ENCODE measurements around the gene ACTL6B. TPM values are rescaled to one million over a fixed set of nuclear protein-coding genes. Genes with fewer than 3 reads are reported as not detected.

The ACTL6B gene
- total and polyA plus RNA-seq, 10 donors = not detected

GRCh38 chr7:100685049-100685605 is 28.9 kb upstream of the ACTL6B start:
- peaks cover 8 to 40% (median 21%) of the 10 kb centered on the region in 6 donors for H3K4me1 ChIP-seq
- no peak for TF ChIP-seq CTCF (IDR thresholded peaks at IDR 0.05 in 8 of 11, conservative IDR thresholded peaks at IDR 0.05 in 3 of 11)
- peak in 1 of 3 donors; percentile 3 for TF ChIP-seq POLR2AphosphoS5 (IDR thresholded peaks at IDR 0.05)
- no peak for TF ChIP-seq POLR2A (IDR thresholded peaks at IDR 0.05)
- H3K27me3 ChIP-seq (replicated peaks in 1 of 7) = no peaks in the 10 kb centered on the region
- no peak overlapping the region for H3K27ac ChIP-seq
- intact Hi-C loops (cut with DNase I; ENCODE audit: low total_unique reads) = no loop called here
- WGBS, 5 donors = 88 to 96% (median 91%) methylated on average over 18 of the region's 18 CpGs
- DNase-seq = no peak
- H3K36me3 ChIP-seq = peaks cover 0 to 99% (median 89%) of the 10 kb centered on the region in 6 donors
- no peak overlapping the region for H3K4me3 ChIP-seq
- H3K9me3 ChIP-seq = no peaks in the 10 kb centered on the region

- no peaks in the 10 kb centered on the region for H3K9me3 ChIP-seq
- no peak overlapping the region for H3K4me3 ChIP-seq
- intact Hi-C loops (cut with DNase I; ENCODE audit: low total_unique reads) = no loop called here
- peaks cover 6 to 40% (median 20%) of the 10 kb centered on the region in 6 donors for H3K4me1 ChIP-seq
- H3K27ac ChIP-seq = no peak overlapping the region
- DNase-seq = no peak
- no peaks in the 10 kb centered on the region for H3K27me3 ChIP-seq (replicated peaks in 1 of 7)
- peak in 1 of 3 donors; percentile 1 for TF ChIP-seq POLR2AphosphoS5 (IDR thresholded peaks at IDR 0.05)
- no peak for TF ChIP-seq CTCF (IDR thresholded peaks at IDR 0.05 in 8 of 11, conservative IDR thresholded peaks at IDR 0.05 in 3 of 11)
- 93 to 96% (median 94%) methylated on average over 9 to 16 of the region's 16 CpGs for WGBS, 5 donors
- H3K36me3 ChIP-seq = peaks cover 0 to 100% (median 93%) of the 10 kb centered on the region in 6 donors
Measured at GRCh38 chr7:100684534-100685042, 28.3 kb upstream of the ACTL6B start.

- Histone ChIP-seq H3K27me3 (replicated peaks in 1 of 7) (no peaks in the 10 kb centered on the region), H3K36me3 (peaks cover 0 to 100% (median 97%) of the 10 kb centered on the region in 6 donors), H3K4me3 (no peak overlapping the region), H3K27ac (no peak overlapping the region), H3K9me3 (no peaks in the 10 kb centered on the region), H3K4me1 (peaks cover 0 to 40% (median 17%) of the 10 kb centered on the region in 6 donors)
- 91 to 98% (median 94%) methylated on average over 13 to 37 of the region's 37 CpGs for WGBS, 5 donors
- intact Hi-C loops (cut with DNase I; ENCODE audit: low total_unique reads) = no loop called here
- TF ChIP-seq POLR2AphosphoS5 (IDR thresholded peaks at IDR 0.05) (peak in 2 of 3 donors; percentile 16 to 60), POLR2A (IDR thresholded peaks at IDR 0.05) (no peak)
- DNase-seq = no peak
Measured at GRCh38 chr7:100683659-100684533, 27.6 kb upstream of the ACTL6B start.

- no peaks in the 10 kb centered on the region for H3K27me3 ChIP-seq (replicated peaks in 1 of 7)
- H3K4me3 ChIP-seq = no peak overlapping the region
- no peaks in the 10 kb centered on the region for H3K9me3 ChIP-seq
- DNase-seq = peak; percentile 78
- TF ChIP-seq CTCF (IDR thresholded peaks at IDR 0.05 in 8 of 11, conservative IDR thresholded peaks at IDR 0.05 in 3 of 11) (no peak), POLR2AphosphoS5 (IDR thresholded peaks at IDR 0.05) (peak in 1 of 3 donors; percentile 47)
- WGBS, 5 donors = 85 to 91% (median 90%) methylated on average over 17 to 28 of the region's 28 CpGs
- no peak overlapping the region for H3K27ac ChIP-seq
- intact Hi-C loops (cut with DNase I; ENCODE audit: low total_unique reads) = no loop called here
- H3K4me1 ChIP-seq = peaks cover 0 to 40% (median 18%) of the 10 kb centered on the region in 6 donors
- H3K36me3 ChIP-seq = peaks cover 0 to 100% (median 99%) of the 10 kb centered on the region in 6 donors
Measured at GRCh38 chr7:100682991-100683658, 26.9 kb upstream of the ACTL6B start.
